NCI-H1436 treated with DMSO at 0.1 percent for 48 hours (cell line): ENCODE data around the gene PLCB4.

Experiments
- DNase-seq: peaks from one replicate; lab custom pipeline; 2025; lab: John Stamatoyannopoulos, UW

The PLCB4 gene

DNA sequence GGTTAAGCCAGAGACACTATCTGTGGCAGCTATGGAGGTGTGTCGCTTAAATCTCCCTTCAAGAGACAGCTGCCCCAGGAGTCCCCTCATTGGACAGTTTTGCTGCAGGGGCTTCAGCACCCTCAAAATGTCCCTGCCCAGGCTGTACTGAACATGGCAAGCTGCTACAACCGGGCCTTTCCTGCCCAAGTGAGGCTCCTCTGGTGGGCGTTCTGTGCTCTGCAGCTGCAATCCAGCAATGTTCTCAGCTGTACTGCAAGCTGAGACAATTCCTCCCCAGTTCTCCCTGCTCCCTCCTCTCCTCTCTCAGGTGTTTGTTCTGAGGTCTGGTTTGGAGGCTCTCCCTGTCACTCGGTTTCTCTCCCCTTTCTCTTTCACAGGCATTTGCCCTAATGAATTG, 254.7 kb downstream of the PLCB4 start:
- no peak for DNase-seq

DNA sequence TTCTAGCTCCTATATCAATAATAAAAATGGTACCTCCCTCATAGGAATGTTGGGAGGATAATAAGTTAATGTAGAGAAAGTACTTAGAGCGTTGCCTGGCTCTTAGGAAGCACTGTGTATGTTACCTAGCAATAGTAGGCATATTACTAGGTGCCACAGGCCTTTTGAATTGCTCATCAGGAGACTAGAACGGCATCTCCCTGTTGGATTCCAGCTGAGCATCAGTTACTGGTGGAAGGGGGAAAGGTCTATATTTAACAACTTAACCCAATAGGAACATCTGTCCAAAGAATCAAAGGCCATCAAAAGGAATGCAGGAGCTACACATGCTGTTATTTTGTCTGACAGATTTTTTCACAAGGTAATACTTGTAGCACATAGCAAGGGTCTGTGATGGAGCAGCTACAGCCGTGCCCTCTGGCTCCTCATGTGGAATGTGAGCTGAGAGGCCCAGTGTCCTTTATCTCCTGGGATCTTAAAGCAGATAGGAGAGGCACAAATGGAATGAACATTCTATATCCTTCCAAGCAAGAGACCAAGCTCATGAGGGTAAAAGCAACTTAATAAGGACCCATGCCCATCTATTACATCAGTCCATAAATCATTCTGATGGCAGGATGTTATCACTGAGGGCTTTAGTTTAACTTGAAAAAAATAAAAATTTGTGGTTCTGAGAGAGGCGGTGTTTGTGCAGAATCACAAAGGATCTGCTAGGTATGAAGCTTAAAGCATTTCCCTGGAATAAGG, 260.6 kb downstream of the PLCB4 start:
- DNase-seq: no peak

DNA sequence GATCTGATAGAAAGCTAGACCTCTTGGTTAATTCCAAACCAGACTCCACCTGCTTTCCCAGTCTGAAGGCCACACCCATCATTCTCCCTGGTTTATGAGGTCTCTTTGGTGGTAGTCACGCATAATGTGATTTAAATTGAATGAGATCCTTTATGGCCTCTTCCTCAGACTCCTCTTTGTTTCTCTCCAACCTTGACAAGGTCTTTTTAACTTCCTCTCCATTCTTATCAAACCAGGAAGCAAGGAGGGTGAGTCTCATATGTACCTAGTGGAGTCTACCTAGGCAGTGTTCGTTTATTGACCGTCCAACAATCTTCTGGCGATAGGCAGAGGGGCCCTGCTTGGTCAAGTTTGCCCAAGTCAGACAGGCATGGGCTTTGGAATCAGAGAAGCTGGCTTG, 261.3 kb downstream of the PLCB4 start:
- DNase-seq: no peak

DNA sequence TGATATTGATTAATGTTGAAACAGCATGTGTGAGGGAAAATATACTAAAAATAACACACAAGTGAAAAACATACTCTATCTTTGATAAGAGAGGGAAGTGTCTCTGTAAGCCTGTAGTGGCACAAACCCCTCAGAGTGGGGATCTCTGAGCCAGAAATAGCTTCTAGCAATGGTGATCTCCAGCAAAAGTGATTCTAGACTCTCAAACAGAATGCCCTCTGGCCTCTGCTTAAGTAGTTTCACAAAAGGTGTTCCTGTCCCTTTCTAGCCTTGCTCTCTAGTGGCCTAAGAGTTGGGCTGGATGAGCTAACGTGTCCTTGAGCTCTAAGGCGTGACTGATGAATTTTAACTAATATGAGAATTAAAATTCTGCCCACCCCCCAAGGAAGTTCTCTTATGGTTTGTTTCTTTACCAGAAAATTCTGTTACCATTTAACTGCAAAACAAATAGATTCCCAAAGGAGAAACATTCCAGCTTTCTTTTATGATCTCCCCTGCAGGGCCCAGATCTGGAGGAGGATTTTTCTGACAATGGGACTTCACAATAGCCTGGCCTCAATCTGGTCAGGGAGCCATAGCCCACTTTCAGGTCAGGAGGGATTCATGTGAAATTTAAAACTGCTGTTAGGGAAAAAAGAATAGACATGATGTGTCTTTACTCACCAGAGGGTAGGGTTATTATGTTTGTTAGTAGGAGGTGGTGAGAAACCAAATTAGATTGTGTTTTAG, 263.0 kb downstream of the PLCB4 start:
- DNase-seq: no peak

DNA sequence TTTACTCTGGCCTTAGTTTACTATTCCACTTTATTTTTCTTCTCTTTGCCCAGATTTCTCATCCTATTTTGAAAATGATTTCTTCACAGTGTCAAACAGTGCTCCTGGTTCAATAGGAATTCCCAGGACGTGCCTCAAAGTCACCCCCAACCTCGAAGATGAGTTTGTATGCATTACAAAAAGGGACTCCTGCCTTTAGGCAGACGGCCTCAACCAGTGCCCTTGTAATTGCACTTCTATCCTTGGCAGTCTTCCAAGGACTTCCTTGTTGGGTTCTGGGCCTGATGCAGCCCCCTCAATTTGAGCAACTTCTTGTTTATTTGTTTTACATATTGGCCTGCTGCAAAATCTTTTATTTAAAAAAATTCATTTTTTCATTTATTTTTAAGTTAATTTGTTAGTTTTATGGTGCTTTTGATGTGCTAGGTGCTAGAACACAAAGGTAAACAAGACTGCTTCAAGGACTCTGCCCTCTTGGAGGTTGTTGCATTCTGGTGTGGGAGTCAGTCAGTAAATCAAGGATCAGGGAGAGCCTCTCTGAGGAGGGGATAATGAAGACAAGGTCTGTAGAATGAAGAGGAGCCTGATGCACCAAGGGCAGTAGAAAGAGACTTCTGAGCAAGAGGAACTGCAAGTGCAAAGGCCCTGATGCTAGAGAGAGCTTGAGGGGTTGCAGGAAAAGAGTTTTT, 264.0 kb downstream of the PLCB4 start:
- DNase-seq: no peak

DNA sequence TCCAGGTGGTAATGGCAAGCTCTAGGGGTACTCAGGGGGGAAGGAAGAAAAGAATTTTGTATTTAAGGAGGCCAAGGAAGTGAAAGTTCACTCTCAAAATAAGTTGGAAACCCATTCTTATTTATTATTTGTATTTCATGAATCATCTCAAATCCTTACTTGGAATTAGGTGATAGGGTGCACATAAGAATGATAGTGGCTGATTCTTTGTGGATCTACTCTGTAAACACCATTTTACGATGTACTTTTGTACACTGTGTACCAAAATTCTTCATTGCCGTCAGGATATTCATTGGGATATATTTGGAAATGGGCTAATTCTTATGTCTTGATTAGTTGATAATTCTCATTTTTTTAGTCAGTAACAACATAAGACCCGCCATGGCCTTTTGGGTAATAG, 266.0 kb downstream of the PLCB4 start:
- no peak for DNase-seq

DNA sequence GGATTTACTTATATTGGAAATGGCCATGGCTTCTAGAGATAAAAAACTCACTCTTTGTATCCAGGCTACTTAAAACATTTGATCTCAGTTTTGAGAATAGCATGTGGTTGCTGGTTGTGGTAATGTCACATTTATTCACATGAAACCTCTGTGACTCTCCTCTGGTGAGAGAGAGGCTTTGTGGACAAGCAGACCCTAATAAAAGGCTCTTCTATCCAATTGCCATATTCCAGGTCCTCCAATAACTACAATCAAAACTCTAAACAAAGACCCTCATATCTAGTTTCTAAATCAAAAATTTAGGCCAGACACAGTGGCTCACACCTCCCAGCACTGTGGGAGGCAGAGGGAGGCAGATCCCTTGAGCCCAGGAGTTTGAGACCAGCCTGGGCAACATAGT, 269.2 kb downstream of the PLCB4 start:
- no peak for DNase-seq

DNA sequence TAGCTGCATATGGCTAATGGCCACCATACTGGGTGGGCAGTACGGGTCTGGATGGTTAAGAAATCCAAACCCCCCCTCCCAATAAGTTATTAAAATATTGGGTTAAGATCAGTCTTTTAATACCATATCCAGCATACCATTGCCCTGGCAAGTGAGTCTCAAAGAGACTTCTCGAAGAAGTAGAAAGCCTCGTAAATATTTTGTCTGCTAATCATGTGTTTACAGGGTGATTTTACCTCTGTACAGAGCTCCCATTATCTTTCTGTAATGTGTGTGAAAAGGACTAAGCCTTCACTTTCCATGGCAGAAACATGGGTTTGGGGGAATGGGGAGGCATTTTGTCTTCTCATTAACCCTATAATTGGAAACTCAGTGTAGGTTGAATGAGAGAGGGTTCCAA, 270.8 kb downstream of the PLCB4 start:
- DNase-seq: no peak

DNA sequence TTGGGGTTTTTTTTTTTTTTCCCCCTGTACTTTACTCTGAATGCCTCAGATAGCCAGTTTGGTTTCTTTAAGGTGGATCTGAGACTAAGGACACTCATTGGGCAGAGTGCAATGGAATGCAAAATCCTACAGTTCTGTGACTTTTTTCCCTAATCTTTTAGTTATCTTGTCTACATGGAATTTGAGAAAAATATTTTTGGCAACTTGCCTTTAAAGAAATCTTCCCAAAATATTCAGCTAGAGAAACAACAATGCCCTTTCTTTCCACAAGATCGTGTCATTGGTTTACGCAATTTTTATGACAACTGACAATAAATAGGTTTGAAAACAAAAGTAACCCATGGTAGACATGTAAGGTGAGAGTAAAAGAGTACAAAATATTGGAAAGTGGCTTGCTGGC, 273.8 kb downstream of the PLCB4 start:
- no peak for DNase-seq

DNA sequence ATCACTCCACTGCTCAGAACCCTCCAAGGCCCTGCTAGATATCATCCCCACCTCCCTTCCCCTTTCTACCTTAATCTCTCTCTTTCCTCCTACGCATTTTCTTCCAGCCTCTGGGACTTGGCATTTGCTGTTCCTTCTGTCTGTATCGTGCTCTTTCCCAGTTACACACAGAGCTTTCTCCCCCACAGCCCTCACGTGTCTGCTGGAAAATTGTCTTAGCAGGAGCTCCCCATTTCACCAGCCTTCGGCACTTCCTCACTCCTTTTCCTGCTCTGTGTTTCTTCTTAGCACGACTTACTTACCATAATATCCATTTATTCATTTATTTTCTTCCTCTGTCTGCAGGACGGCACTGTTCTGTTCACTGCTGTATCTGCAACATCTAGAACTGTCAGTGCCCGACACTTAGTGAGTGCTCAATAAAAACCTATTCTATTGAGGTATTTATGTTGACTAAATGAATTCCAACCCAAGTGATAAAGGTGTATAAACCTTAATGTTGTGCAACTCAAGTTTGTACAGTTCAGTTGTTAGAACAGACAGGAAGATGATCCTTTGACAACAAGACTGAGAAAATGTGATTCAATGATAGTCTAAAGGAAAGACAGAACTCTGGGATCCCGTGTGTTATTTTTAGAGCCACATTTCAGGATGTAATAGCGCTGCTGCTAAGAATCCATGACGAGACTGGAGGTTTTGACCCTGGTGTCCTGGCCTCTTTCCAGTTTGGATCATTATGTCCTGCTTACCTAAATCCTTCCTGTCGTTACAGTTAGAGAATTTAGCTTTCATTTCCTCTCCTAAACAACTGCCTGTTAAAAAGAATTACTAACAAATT, 275.4 kb downstream of the PLCB4 start:
- DNase-seq: no peak

DNA sequence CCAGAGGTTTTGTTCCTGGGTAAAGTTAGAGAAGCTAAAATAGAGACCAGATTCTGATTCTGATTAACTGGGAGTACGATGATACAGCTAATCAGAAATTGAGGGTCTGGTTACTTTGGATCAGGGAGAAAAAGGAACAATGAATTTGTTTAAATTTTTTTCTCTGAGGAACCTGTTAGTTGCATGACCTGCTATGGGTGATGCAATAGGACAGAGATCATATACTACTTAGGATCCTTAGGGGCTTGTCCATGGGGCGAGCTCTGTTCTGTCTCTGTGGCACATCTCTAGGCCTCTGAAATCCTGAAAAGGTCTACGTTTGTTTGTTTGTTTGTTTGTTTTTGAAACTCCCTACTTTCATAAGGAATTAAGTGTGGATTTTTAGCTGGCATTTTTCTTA, 279.4 kb downstream of the PLCB4 start:
- no peak for DNase-seq

DNA sequence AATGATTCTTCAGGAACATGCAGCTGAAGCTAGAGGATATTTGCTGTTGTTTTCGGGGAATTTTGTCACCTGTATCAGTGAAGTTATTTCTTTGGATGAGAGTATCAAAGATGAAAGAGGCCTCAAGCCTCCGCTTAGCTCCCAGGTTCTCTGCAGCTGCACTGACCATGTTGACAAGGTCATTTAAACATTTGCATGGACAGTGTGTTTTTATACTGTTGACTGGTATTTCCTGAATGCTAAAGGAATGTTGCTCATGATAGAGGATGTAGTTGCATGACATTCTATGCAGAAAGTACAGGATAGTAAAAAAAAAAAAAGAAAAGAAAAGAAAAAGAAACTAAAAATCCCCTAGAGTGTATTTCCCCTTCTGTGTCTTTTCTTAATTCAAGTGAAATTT, 279.9 kb downstream of the PLCB4 start:
- no peak for DNase-seq

DNA sequence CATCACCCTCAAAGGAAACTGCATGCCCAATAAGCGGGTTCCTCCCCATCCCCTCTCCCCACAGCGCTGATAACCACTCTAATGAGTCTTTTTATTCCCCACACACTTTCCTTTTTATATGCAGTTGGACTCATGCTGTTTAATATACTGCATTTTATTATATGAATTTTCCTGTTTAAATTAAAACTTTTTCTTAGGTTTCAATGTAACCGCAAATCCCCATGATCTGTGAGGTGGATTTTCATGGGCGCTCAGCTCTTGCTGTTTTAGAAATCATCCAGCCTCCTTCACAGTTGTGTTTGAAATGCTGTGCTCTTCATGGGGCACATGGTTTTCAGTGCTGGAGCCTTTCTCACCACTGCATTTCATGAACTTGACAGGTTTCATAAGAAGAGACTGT, 280.4 kb downstream of the PLCB4 start:
- no peak for DNase-seq

DNA sequence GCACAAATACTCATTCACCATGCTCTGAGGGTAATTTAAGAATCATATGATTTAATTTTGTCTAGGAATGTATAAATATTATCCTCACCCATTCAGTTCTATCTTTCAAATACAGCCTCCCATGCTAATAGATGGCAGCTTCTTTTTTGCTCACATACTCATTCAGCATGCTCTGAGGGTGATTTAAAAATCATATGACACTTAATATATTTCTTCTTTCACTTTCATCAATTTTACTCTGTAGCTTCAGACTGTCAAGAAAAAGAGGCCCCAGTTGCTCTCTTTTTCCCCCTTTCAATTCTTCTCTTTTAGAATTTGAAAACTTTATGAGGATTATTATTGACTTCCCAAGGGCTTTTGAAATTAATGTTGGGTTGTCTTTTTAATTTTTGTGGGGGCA, 283.9 kb downstream of the PLCB4 start:
- DNase-seq: no peak

DNA sequence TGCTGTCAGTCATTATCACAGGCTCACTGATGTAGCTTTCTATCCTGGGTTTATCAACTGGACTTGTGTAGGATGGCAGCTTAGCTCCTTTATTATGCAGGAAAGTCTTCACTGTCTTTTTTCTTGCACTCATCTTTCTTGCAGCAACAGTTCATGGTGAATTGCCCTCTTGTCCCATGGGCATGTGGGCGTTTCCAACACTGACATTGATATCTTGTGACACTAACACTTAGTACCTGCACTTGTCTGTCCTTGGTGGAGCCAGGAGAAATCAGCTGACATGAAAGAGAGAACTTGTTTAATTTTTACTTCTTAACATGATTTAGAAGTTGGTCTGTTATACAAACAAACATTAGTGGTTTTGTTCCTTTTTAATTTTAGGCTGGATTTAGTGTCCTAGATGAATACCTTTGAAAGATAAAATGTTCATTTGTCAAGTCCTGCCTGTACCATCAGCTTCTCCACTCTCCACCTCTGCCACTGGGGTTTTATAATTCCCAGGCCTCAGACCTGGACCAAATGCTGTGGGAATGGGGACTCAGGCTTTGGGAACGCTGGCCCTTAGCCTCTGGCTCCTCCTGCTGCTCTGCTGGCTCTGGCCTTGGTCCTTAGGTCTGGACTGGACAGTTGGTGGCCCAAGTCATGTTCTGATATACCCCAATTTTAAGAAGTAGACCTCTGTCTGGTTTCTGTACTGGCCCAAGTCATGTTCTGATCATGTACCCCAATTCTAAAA, 284.5 kb downstream of the PLCB4 start:
- no peak for DNase-seq

DNA sequence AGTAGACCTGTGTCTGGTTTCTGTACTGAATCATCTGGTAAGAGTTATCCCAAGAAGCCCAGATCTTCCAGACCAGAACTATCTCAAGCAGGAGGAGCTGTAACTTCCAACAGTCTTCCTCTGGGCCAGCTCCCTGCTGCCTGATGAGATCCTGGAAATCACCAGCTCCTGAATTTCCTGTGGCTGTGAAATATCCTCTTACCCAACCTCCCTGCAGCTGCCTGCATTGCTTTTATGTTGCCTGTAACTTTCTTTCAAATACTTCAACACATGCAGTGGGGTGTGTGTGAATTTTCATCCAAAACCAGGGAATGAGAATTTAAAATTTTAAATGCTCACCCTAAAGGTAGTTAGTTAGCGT, 285.0 kb downstream of the PLCB4 start:
- DNase-seq: no peak

DNA sequence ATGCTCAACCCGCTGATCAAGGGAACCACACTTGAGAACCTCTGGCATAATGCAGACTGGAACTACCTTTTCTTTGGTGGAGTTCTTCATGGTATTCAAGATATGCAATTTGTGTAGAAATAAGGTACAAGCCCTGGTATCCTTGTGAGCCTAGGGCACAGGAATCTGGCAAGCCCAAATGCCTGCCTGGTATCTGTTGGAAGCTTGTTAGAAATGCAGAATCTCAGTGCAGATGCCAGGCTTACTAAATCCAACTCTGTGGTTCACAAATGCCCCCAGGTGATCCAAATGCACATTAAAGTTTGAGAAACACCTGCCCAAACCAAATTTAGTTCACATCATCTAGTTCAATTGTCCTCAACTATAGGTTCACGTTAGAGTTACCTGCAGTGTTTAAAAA, 285.7 kb downstream of the PLCB4 start:
- no peak for DNase-seq

DNA sequence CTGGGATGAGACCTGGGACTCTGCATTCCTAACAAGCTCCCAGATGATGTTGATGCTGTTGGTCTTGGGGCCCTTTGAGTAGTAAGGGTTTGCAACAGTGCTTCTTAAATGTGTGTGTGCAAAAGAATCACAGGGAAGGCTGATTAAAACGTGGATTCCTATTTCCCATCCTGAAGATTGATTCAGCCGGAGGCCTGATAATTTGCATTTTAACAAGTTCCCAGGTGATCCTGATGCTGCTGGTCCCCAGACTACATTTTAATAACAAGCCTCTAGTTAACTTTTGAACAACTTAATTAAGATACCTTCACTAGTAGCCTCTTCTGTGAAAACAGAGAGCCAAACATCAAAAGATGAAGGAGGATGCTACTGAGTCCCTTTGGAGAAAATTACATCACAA, 289.1 kb downstream of the PLCB4 start:
- DNase-seq: no peak

DNA sequence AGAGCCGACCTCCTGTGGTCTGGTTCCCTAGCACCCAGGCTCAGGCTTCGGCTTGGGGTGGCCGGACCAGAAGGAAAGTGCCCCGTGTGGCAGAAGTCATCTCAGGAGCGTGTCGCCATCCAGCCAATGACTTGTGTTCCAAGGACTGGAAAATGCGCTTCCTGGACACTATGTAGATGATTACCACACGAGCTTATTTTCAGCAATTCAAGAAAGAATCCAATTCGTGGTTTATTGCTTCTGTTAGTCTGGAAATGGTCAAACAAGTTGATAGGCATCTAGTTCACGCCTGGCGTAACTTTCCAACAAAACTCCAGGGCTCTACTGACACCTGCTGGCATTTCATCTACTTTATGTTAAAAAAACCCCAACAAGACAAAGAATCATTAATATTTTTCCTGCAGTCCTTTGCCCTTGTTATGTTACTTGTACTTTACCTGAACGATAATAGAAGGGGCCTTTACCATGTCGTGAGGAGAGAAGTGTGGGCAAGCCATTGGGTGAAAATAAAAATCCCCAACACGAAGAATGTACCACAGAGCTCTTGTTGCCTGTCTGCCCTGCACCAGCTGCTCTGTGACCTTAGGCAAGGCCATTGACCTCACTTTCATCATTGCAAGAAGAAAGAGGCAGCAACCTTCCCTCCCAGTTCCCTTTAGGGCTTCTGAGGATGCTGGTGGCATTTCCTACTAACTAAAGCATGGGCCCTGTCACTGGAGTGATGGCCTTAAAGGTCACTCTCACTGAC, 290.8 kb downstream of the PLCB4 start:
- DNase-seq: no peak

DNA sequence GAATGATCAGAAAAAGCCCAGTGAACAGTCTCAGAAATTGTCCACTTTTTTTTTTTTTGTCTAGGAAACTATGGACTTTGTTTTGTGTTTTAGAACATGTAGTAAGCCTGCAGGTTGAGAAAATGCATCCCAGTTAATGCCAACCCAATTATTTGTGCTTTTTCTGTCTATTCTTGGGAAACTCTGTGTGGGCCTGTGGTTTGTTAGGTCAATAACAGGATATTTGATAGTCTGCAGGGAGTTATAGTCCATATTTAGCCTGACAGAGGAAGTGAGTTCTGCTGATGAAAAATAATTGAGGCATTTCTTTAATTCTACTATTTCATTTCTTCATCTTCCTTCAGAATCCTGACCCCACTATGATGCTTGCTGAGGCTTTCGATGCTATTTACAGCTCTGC, 291.5 kb downstream of the PLCB4 start:
- no peak for DNase-seq

DNA sequence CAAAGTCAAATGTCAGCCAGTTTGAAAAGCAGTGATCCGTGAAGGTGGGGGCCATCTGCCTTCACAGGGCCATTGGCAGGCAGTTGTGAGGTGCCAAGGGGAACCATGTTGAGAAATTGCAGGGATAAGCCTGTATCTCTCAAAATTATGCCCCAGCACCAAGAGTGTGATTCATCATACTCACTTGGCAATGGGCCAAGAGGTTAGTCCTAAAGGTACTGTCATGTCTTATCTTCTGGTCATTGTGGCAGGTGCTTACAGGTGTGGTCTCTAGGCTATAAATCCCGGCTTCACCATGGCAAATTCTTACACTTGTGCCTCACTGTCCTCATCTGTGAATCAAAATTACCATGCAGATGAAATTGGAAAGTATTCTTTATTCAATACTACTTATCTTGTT, 294.8 kb downstream of the PLCB4 start:
- no peak for DNase-seq
